Measurements from ENCODE around the gene MANBA.
A peak's percentile ranks its signal among the peaks of the same experiment; 100 is the strongest.
"Not testable (repeated sequence)": the region's sequence is repeated elsewhere in the genome, so short reads cannot be mapped to it uniquely, and the experiment has no call there.

Gene MANBA

GRCh38 chr4:102718833-102719575, 41.8 kb downstream of the MANBA start:
- DNase-seq = peak; percentile 20

GRCh38 chr4:102717448-102718092, 43.2 kb downstream of the MANBA start:
- DNase-seq = peak; percentile 18

- peak; percentile 32 for DNase-seq
Measured at GRCh38 chr4:102715057-102715456, 45.7 kb downstream of the MANBA start.

- DNase-seq = not testable (repeated sequence)
Measured at GRCh38 chr4:102713774-102714173, 47.0 kb downstream of the MANBA start.

- DNase-seq = peak; percentile 61
Measured at GRCh38 chr4:102713096-102713495, 47.7 kb downstream of the MANBA start.

GRCh38 chr4:102710986-102711385, 49.8 kb downstream of the MANBA start:
- DNase-seq = no peak

GRCh38 chr4:102709060-102709459, 51.7 kb downstream of the MANBA start:
- not testable (repeated sequence) for DNase-seq

- no peak for DNase-seq
Measured at GRCh38 chr4:102707150-102707549, 53.6 kb downstream of the MANBA start.

GRCh38 chr4:102705391-102705935, 55.3 kb downstream of the MANBA start:
- DNase-seq = no peak

- DNase-seq = no peak
Measured at GRCh38 chr4:102696758-102697157, 64.0 kb downstream of the MANBA start.

- DNase-seq = no peak
Measured at GRCh38 chr4:102694791-102695190, 66.0 kb downstream of the MANBA start.

GRCh38 chr4:102693861-102694260, 66.9 kb downstream of the MANBA start:
- no peak for DNase-seq

GRCh38 chr4:102693262-102693850, 67.4 kb downstream of the MANBA start:
- no peak for DNase-seq

GRCh38 chr4:102692474-102692873, 68.3 kb downstream of the MANBA start:
- DNase-seq = no peak

- DNase-seq = no peak
Measured at GRCh38 chr4:102687982-102688433, 72.8 kb downstream of the MANBA start.

- DNase-seq = no peak
Measured at GRCh38 chr4:102687373-102687981, 73.3 kb downstream of the MANBA start.

GRCh38 chr4:102685768-102686167, 75.0 kb downstream of the MANBA start:
- DNase-seq = no peak

GRCh38 chr4:102684610-102685052, 76.1 kb downstream of the MANBA start:
- peak; percentile 8 for DNase-seq

GRCh38 chr4:102683881-102684609, 76.7 kb downstream of the MANBA start:
- DNase-seq = no peak

GRCh38 chr4:102678695-102679335, 82.0 kb downstream of the MANBA start:
- DNase-seq = no peak

- no peak for DNase-seq
Measured at GRCh38 chr4:102678107-102678506, 82.7 kb downstream of the MANBA start.

- peak; percentile 11 for DNase-seq
Measured at GRCh38 chr4:102675141-102675540, 85.6 kb downstream of the MANBA start.
